Spinal cord (tissue), 10 donors: ENCODE measurements around the gene ECM1. TPM values are rescaled to one million over a fixed set of nuclear protein-coding genes. Genes with fewer than 3 reads are reported as not detected.

Experiments used
- DNase-seq, 6 donors: peaks; one replicate each; pipeline versions ENCODE4 v3.0.0 to v3.0.0-alpha.2; 2013 to 2015; ENCODE audit warnings: low spot score in 6 of 6, low read depth in 4 of 6
- H3K27ac ChIP-seq: one replicate; pipeline ENCODE4 v1.5.1; 2013; ENCODE audit warnings: low read depth, low read length, control low read depth
- H3K27me3 ChIP-seq: one replicate; pipeline ENCODE4 v1.6.1; 2013; ENCODE audit warnings: low read length; ENCODE audit not compliant: control insufficient read depth, insufficient read depth
- H3K36me3 ChIP-seq: one replicate; pipeline ENCODE4 v1.6.1; 2013; ENCODE audit warnings: low read length; ENCODE audit not compliant: control insufficient read depth, insufficient read depth
- H3K4me1 ChIP-seq: one replicate; pipeline ENCODE4 v1.6.1; 2013; ENCODE audit warnings: low read length; ENCODE audit not compliant: control insufficient read depth, insufficient read depth
- H3K4me3 ChIP-seq: one replicate; pipeline ENCODE4 v1.5.1; 2013; ENCODE audit warnings: low read depth, low read length, control low read depth
- H3K9me3 ChIP-seq: one replicate; pipeline ENCODE4 v1.6.1; 2013; ENCODE audit warnings: low read length; ENCODE audit not compliant: control insufficient read depth, insufficient read depth
- WGBS: methylation state at CpG from one replicate; pipeline ENCODE4 v1.1.5; 2013; ENCODE audit warnings: missing lambda C conversion rate; ENCODE audit not compliant: insufficient coverage; 5-methylcytosine and 5-hydroxymethylcytosine counted together
- long read RNA-seq, 4 donors: transcript quantifications; one replicate each; lab custom pipeline, GENCODE V29; 2026
- polyA plus RNA-seq, 2 donors: library from polyadenylated mRNA; unstranded; fragments of 120-200 nt; gene quantifications; one replicate each; pipeline ENCODE4 v1.2.1, GENCODE V29; 2013; ENCODE audit not compliant: insufficient read length in 2 of 2
- total RNA-seq, 2 donors: library from RNA; depleted of rRNA in 1 of 2; stranded (reverse); fragments of 120-200 nt in 1 of 2; fragments of >200 nt in 1 of 2; gene quantifications; one replicate each; pipeline versions ENCODE4 v1.2.3 to v1.2.4, GENCODE V29; 2013 to 2014
- donor health status: healthy.

Gene ECM1
- total RNA-seq (1 to 10 TPM; 2.1 to 9.2 TPM), polyA plus RNA-seq (10 to 100 TPM; 16.3 to 20.4 TPM)
- long read RNA-seq, donor 1, partial matches to known transcripts = 7 of 8 reads
- long read RNA-seq, donor 1, other reads (novel, unspliced or antisense) = 0 of 8 reads
- long read RNA-seq, donor 2 = 0 reads
- long read RNA-seq, donor 3 = 0 reads
- long read RNA-seq, donor 4 = 0 reads

GRCh38 chr1:150507912-150508864 lies at the start of gene ECM1:
ECM1 (plus strand) TSS chr1:150508109; CDS start chr1:150508210, 101 bp downstream.
- Histone ChIP-seq H3K4me3 (no peak within 1 kb of the TSS), H3K9me3 (no peaks in the 10 kb centered on the region), H3K27me3 (no peaks in the 10 kb centered on the region), H3K4me1 (peaks cover 9% of the 10 kb centered on the region), H3K36me3 (peaks cover 81% of the 10 kb centered on the region), H3K27ac (peak within 1 kb of the TSS; percentile 69)
- no peak for DNase-seq
- WGBS = 69% methylated on average over 5 of the region's 7 CpGs

GRCh38 chr1:150464422-150464826 lies 43.5 kb upstream of the ECM1 start:
- WGBS = 21% methylated on average over 2 of the region's 4 CpGs
- H3K27me3 ChIP-seq = no peaks in the 10 kb centered on the region
- no peaks in the 10 kb centered on the region for H3K4me1 ChIP-seq
- peaks cover 48% of the 10 kb centered on the region for H3K36me3 ChIP-seq
- no peak overlapping the region for H3K4me3 ChIP-seq
- DNase-seq = peak in 4 of 6 donors; percentile 43 to 85 (median 67)
- H3K9me3 ChIP-seq = no peaks in the 10 kb centered on the region
- no peak overlapping the region for H3K27ac ChIP-seq

DNA sequence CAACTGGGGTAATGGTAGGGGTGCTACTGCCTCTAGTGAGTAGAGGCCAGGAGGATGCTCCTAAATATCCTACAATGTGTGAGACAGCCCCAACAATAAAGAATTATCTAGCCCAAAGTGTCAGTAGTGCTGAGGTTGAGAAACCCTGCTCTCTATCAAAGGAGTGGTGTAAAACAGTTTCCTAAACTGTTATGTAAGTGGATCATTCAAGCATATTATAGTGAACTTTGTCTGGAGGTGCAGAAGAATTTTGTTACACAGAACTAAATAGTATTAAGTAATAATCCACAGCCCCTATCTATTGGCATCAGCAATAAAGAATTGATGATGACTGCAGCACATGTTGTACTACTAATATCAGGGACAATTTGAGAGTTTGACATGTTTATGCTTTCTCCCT lies 40.9 kb upstream of the ECM1 start:
- peaks cover 49% of the 10 kb centered on the region for H3K36me3 ChIP-seq
- H3K4me1 ChIP-seq = no peaks in the 10 kb centered on the region
- no peak overlapping the region for H3K27ac ChIP-seq
- no peak overlapping the region for H3K4me3 ChIP-seq
- H3K27me3 ChIP-seq = no peaks in the 10 kb centered on the region
- no peaks in the 10 kb centered on the region for H3K9me3 ChIP-seq
- no peak for DNase-seq

DNA sequence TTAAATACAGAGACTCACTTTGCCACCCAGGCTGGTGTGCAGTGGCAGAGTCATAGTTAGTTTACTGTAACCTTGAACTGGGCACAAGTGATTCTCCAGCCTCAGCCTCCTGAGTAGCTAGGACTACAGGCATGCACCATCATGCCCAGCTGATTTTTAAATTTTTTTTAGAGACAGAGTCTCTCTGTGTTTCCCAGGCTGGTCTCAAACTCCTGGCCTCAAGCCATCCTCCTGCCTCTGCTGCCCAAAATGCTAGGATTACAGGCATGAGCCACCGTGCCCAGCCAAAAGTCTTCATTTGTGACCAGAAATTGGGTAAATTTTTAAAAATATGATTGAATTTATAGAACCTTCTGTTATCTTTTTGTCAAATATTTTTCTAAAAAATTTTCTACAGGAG lies 38.6 kb upstream of the ECM1 start:
- Histone ChIP-seq H3K27me3 (no peaks in the 10 kb centered on the region), H3K4me3 (no peak overlapping the region), H3K36me3 (peaks cover 51% of the 10 kb centered on the region), H3K27ac (no peak overlapping the region), H3K9me3 (no peaks in the 10 kb centered on the region), H3K4me1 (peaks cover 6% of the 10 kb centered on the region)
- no CpG with 5 or more reads among the region's 1 CpG for WGBS
- no peak for DNase-seq

DNA sequence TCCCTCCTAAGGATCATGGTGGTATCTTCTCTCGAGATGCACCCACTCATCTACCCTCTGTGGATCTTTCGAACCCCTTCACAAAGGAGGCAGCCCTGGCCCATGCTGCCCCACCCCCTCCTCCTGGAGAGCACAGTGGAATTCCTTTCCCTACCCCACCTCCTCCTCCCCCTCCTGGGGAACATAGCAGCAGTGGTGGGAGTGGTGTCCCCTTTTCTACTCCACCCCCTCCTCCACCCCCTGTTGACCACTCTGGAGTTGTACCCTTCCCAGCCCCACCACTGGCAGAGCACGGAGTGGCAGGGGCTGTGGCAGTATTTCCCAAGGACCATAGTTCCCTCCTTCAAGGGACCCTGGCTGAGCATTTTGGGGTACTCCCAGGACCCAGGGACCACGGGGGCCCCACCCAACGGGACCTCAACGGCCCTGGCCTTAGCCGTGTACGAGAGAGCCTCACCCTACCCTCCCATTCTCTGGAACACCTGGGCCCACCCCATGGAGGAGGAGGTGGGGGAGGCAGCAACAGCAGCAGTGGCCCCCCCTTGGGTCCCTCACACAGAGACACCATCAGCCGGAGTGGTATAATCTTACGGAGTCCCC lies 35.2 kb upstream of the ECM1 start:
- Histone ChIP-seq H3K27me3 (no peaks in the 10 kb centered on the region), H3K27ac (no peak overlapping the region), H3K4me3 (no peak overlapping the region), H3K4me1 (peaks cover 6% of the 10 kb centered on the region), H3K9me3 (no peaks in the 10 kb centered on the region), H3K36me3 (peaks cover 31% of the 10 kb centered on the region)
- 86% methylated on average over 2 of the region's 10 CpGs for WGBS
- DNase-seq = no peak

GRCh38 chr1:150473659-150474058 lies 34.2 kb upstream of the ECM1 start:
- no peak overlapping the region for H3K27ac ChIP-seq

GRCh38 chr1:150474869-150475268 lies 33.0 kb upstream of the ECM1 start:
- Histone ChIP-seq H3K36me3 (peaks cover 28% of the 10 kb centered on the region), H3K27ac (peak overlapping the region; percentile 34), H3K27me3 (no peaks in the 10 kb centered on the region), H3K9me3 (no peaks in the 10 kb centered on the region), H3K4me1 (peaks cover 6% of the 10 kb centered on the region), H3K4me3 (no peak overlapping the region)
- WGBS = no CpG with 5 or more reads among the region's 4 CpGs
- DNase-seq = no peak

More at GRCh38 chr1:150473659-150474058, 34.2 kb upstream of the ECM1 start:
- Histone ChIP-seq H3K36me3 (peaks cover 28% of the 10 kb centered on the region), H3K9me3 (no peaks in the 10 kb centered on the region), H3K27me3 (no peaks in the 10 kb centered on the region), H3K4me1 (peaks cover 6% of the 10 kb centered on the region), H3K4me3 (no peak overlapping the region)
- WGBS = no CpG with 5 or more reads among the region's 4 CpGs
- no peak for DNase-seq

GRCh38 chr1:150476754-150477153 lies 31.2 kb upstream of the ECM1 start:
- no peaks in the 10 kb centered on the region for H3K9me3 ChIP-seq
- WGBS = no CpG with 5 or more reads among the region's 3 CpGs
- H3K27ac ChIP-seq = no peak overlapping the region
- H3K27me3 ChIP-seq = no peaks in the 10 kb centered on the region
- H3K4me1 ChIP-seq = peaks cover 6% of the 10 kb centered on the region
- no peak overlapping the region for H3K4me3 ChIP-seq
- DNase-seq = peak in 1 of 6 donors; percentile 24
- peaks cover 14% of the 10 kb centered on the region for H3K36me3 ChIP-seq

DNA sequence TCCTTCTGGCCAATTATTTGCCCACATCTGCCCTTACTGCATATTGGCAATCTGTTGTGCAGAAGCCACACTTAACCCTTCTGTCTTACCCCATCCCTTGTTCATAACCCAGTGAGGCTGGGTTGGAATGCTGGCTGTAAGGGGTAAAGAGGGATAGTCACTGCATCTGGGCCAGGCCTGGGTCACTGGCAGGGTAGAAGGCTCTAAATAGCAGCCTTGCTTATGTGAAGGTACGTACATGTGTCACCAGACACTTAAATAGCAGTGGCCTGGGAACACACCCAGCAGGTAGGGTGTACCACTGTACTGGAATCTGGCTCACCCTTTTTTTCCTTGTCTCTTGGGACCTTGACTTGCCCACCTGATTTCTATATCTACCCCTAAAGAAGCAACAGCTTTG lies 30.6 kb upstream of the ECM1 start:
- no peaks in the 10 kb centered on the region for H3K9me3 ChIP-seq
- no peak overlapping the region for H3K4me3 ChIP-seq
- DNase-seq = no peak
- H3K4me1 ChIP-seq = peaks cover 6% of the 10 kb centered on the region
- H3K36me3 ChIP-seq = peaks cover 8% of the 10 kb centered on the region
- 92% methylated on average over 1 of the region's 1 CpG for WGBS
- H3K27me3 ChIP-seq = no peaks in the 10 kb centered on the region
- no peak overlapping the region for H3K27ac ChIP-seq
